ENCODE data around the gene SERPINA9.

The SERPINA9 gene

GRCh38 chr14:94428610-94429009, 47.4 kb downstream of the SERPINA9 start:
- ATAC-seq = no peak
- no peak for TF ChIP-seq OSR1 (CRISPR knock-in tag; IDR thresholded peaks at IDR 0.05)
- no peak for TF ChIP-seq SNAI2 (CRISPR knock-in tag; IDR thresholded peaks at IDR 0.05)
- TF ChIP-seq TCF4 (CRISPR knock-in tag; IDR thresholded peaks at IDR 0.05; ENCODE audit: borderline replicate concordance) = no peak
- no peak for TF ChIP-seq GLIS3 (CRISPR knock-in tag; IDR thresholded peaks at IDR 0.05)

- no peak for ATAC-seq
- no peak for TF ChIP-seq GLIS3 (CRISPR knock-in tag; IDR thresholded peaks at IDR 0.05)
These were observed 48.9 kb downstream of the SERPINA9 start for GRCh38 chr14:94427016-94427613.

GRCh38 chr14:94426526-94426925, 49.5 kb downstream of the SERPINA9 start:
- no peak for ATAC-seq
- no peak for TF ChIP-seq CSDC2 (CRISPR knock-in tag; IDR thresholded peaks at IDR 0.05)
- no peak for TF ChIP-seq ZNF70 (CRISPR knock-in tag; IDR thresholded peaks at IDR 0.05)
- no peak for TF ChIP-seq POU6F1 (CRISPR knock-in tag; IDR thresholded peaks at IDR 0.05; ENCODE audit: borderline replicate concordance, low read depth)
- TF ChIP-seq OSR1 (CRISPR knock-in tag; IDR thresholded peaks at IDR 0.05) = no peak
- no peak for TF ChIP-seq CREB5 (CRISPR knock-in tag; IDR thresholded peaks at IDR 0.05; ENCODE audit: low read depth)

- ATAC-seq = no peak
- TF ChIP-seq ZC3H10 (CRISPR knock-in tag; IDR thresholded peaks at IDR 0.05) = no peak
- no peak for TF ChIP-seq CSRNP3 (CRISPR knock-in tag; IDR thresholded peaks at IDR 0.05)
- TF ChIP-seq ESRRG (CRISPR knock-in tag; IDR thresholded peaks at IDR 0.05) = no peak
- no peak for TF ChIP-seq SNAI2 (CRISPR knock-in tag; IDR thresholded peaks at IDR 0.05)
- no peak for TF ChIP-seq GLIS3 (CRISPR knock-in tag; IDR thresholded peaks at IDR 0.05)
- TF ChIP-seq BACH2 (CRISPR knock-in tag; IDR thresholded peaks at IDR 0.05; ENCODE audit: borderline replicate concordance) = no peak
- TF ChIP-seq CSDC2 (CRISPR knock-in tag; IDR thresholded peaks at IDR 0.05) = no peak
- TF ChIP-seq TOX (CRISPR knock-in tag; IDR thresholded peaks at IDR 0.05; ENCODE audit: borderline replicate concordance) = no peak
- TF ChIP-seq CREB5 (CRISPR knock-in tag; IDR thresholded peaks at IDR 0.05; ENCODE audit: low read depth) = no peak
- no peak for TF ChIP-seq ZFP30 (CRISPR knock-in tag; IDR thresholded peaks at IDR 0.05)
- no peak for TF ChIP-seq RARB (CRISPR knock-in tag; IDR thresholded peaks at IDR 0.05)
- TF ChIP-seq PATZ1 (CRISPR knock-in tag; IDR thresholded peaks at IDR 0.05; ENCODE audit: borderline replicate concordance) = no peak
- no peak for TF ChIP-seq TCF4 (CRISPR knock-in tag; IDR thresholded peaks at IDR 0.05; ENCODE audit: borderline replicate concordance)
- TF ChIP-seq TSHZ2 (CRISPR knock-in tag; IDR thresholded peaks at IDR 0.05) = no peak
- no peak for TF ChIP-seq ARNTL (CRISPR knock-in tag; IDR thresholded peaks at IDR 0.05; ENCODE audit: borderline replicate concordance, low read depth)
- no peak for TF ChIP-seq ZNF565 (CRISPR knock-in tag; conservative IDR thresholded peaks at IDR 0.05; ENCODE audit: low read depth)
- TF ChIP-seq OSR1 (CRISPR knock-in tag; IDR thresholded peaks at IDR 0.05) = no peak
- no peak for TF ChIP-seq ZFP3 (CRISPR knock-in tag; IDR thresholded peaks at IDR 0.05)
- no peak for TF ChIP-seq POU6F1 (CRISPR knock-in tag; IDR thresholded peaks at IDR 0.05; ENCODE audit: borderline replicate concordance, low read depth)
- no peak for TF ChIP-seq ISL1 (CRISPR knock-in tag; IDR thresholded peaks at IDR 0.05)
These were observed 51.6 kb downstream of the SERPINA9 start for GRCh38 chr14:94424371-94424770.
